Ureter (tissue), 1 donor: ENCODE measurements around the gene IL6R. TPM values are rescaled to one million over a fixed set of nuclear protein-coding genes. Genes with fewer than 3 reads are reported as not detected.
A peak's percentile ranks its signal among the peaks of the same experiment; 100 is the strongest.
"Not testable (repeated sequence)": the region's sequence is repeated elsewhere in the genome, so short reads cannot be mapped to it uniquely, and the experiment has no call there.

Source experiments
- DNase-seq: peaks from one replicate; pipeline ENCODE4 v3.0.0-alpha.2; 2020; ENCODE audit warnings: low spot score
- total RNA-seq: library from RNA; stranded (reverse); gene quantifications from one replicate; pipeline ENCODE4 v1.2.4, GENCODE V29; 2023
- donor health status: DM: yes; HTN: yes; CAD: no.

The IL6R gene
- total RNA-seq, 1 donor from 2014 or later: 12.5 TPM

- peak; percentile 79 for DNase-seq
Observed at GRCh38 chr1:154479764-154480421, 74.8 kb downstream of the IL6R start.

GRCh38 chr1:154481053-154481452 lies 75.9 kb downstream of the IL6R start:
- no peak for DNase-seq

GRCh38 chr1:154483941-154484803 lies 79.0 kb downstream of the IL6R start:
- DNase-seq: peak; percentile 56

- DNase-seq: no peak
Observed at GRCh38 chr1:154485106-154485505, 80.0 kb downstream of the IL6R start.

- no peak for DNase-seq
Observed at GRCh38 chr1:154485910-154486496, 80.9 kb downstream of the IL6R start.

GRCh38 chr1:154486756-154487155 lies 81.6 kb downstream of the IL6R start:
- DNase-seq: not testable (repeated sequence)

- no peak for DNase-seq
Observed at GRCh38 chr1:154488922-154489321, 83.8 kb downstream of the IL6R start.

GRCh38 chr1:154489695-154490274 lies 84.6 kb downstream of the IL6R start:
- DNase-seq: no peak

- no peak for DNase-seq
Observed at GRCh38 chr1:154490317-154490716, 85.2 kb downstream of the IL6R start.

- DNase-seq: no peak
Observed at GRCh38 chr1:154492115-154492514, 87.0 kb downstream of the IL6R start.

GRCh38 chr1:154493276-154493675 lies 88.1 kb downstream of the IL6R start:
- DNase-seq: peak; percentile 52

- no peak for DNase-seq
Observed at GRCh38 chr1:154495496-154496273, 90.5 kb downstream of the IL6R start.

GRCh38 chr1:154496383-154496782 lies 91.2 kb downstream of the IL6R start:
- no peak for DNase-seq

- no peak for DNase-seq
Observed at GRCh38 chr1:154497026-154497806, 92.1 kb downstream of the IL6R start.

- no peak for DNase-seq
Observed at GRCh38 chr1:154499446-154499845, 94.3 kb downstream of the IL6R start.

GRCh38 chr1:154500533-154500932 lies 95.4 kb downstream of the IL6R start:
- DNase-seq: no peak

GRCh38 chr1:154501423-154502065 lies 96.4 kb downstream of the IL6R start:
- no peak for DNase-seq

- DNase-seq: no peak
Observed at GRCh38 chr1:154502066-154502743, 97.1 kb downstream of the IL6R start, which contains the start of the genes SHE and TDRD10. Gene SHE, minus strand, starts transcription at chr1:154502412. Its CDS starts 386 bp downstream, at chr1:154502026. Gene TDRD10, plus strand, starts transcription at chr1:154502219. Its CDS starts 4,685 bp downstream, at chr1:154506904.

GRCh38 chr1:154502744-154503115 lies 97.6 kb downstream of the IL6R start:
- DNase-seq: no peak
